Subcutaneous adipose tissue (tissue), 4 donors: ENCODE results near the gene FGF22. TPM values are rescaled to one million over a fixed set of nuclear protein-coding genes. Genes with fewer than 3 reads are reported as not detected.

Experiments
- total RNA-seq, 4 donors: library from RNA; depleted of rRNA; stranded (reverse); fragments of >200 nt; gene quantifications; one replicate each; pipeline ENCODE4 v1.1.0, GENCODE V29; 2016
- TF ChIP-seq, protein P1 (sequence below): fragments of 450-650 bp; IDR thresholded peaks from one replicate; pipeline ENCODE4 v1.5.1; 2016; ENCODE audit warnings: low read depth, mild to moderate bottlenecking, control low read depth, antibody characterized with exemption, moderate library complexity

Gene FGF22
- total RNA-seq, 4 donors from 2014 or later: 1.3 to 2.2 TPM; not detected in 2

GRCh38 chr19:657611-658010, 17.9 kb downstream of the FGF22 start:
- TF ChIP-seq, protein P1, sequence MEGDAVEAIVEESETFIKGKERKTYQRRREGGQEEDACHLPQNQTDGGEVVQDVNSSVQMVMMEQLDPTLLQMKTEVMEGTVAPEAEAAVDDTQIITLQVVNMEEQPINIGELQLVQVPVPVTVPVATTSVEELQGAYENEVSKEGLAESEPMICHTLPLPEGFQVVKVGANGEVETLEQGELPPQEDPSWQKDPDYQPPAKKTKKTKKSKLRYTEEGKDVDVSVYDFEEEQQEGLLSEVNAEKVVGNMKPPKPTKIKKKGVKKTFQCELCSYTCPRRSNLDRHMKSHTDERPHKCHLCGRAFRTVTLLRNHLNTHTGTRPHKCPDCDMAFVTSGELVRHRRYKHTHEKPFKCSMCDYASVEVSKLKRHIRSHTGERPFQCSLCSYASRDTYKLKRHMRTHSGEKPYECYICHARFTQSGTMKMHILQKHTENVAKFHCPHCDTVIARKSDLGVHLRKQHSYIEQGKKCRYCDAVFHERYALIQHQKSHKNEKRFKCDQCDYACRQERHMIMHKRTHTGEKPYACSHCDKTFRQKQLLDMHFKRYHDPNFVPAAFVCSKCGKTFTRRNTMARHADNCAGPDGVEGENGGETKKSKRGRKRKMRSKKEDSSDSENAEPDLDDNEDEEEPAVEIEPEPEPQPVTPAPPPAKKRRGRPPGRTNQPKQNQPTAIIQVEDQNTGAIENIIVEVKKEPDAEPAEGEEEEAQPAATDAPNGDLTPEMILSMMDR: no peak

DNA sequence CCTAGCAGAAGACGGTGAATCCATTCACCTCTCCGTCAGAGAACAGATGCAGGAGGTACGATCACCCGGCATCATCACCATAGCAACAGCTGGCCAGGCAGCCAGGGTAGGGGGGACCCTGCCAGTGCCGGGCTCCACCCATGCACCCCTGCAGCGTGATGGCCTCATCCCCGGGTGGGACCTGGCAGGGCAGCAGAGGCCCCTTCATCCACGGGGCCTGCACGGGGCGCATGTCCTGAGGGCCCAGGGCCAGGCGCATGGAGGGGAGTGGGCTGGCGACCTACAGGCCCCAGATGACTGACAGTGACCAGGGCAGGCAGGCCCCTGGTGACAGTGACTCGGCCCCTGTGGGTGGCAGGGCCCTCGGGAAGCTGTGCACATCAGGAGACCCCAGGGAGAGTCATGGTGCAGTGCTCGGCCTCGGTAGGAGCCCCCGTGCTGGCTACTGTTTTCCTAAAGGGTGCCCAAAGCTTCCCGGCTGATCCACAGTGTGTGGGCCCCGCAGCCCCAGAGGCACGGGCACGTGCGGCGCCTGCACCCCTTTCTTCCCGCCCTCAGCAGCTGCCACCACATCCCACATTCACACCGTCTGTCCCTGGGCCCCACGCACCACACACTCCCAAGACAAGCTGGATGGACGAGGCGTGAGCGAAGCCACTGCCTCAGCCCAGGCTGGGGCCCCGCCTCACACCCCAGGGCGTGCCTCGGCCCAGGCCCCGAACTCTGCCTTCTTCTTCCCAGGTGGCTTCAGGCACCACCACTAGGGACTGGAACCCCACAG, 18.6 kb downstream of the FGF22 start:
- TF ChIP-seq, protein P1: no peak

- TF ChIP-seq, protein P1: no peak
Measured at GRCh38 chr19:658916-659839, 19.5 kb downstream of the FGF22 start.

DNA sequence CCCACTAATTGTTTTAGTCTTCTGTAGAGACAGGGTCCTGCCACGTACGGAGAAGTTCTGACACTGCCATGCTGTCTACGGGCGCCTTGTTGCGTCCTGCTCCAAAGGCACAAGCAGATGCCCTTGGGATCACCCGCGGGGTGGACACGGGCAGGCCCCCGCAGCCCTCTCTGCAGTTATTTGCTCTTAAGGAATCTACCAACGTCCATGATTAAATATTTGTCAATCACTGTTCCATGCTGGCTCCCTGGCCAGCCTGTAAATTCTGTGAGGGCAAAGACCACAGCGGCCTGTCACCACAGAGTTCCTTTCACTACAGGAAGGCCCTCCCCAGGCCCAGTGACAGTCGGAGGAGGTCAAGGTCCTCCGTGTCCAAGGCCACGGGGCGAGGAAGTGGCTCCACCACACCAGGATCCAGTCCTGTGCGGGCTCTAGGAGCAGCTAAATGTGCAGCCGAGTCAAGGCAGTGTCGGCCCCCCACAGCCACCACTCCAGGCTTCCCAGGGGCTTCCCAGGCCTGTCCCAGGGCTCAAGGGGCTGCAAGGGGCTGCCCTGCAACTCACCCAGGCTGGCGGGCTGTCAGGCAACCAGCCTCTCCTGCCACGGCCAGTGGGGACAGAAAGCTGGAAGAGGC, 21.2 kb downstream of the FGF22 start:
- TF ChIP-seq, protein P1: no peak

GRCh38 chr19:661427-662196, 21.9 kb downstream of the FGF22 start:
- TF ChIP-seq, protein P1: no peak

GRCh38 chr19:662207-662961, 22.7 kb downstream of the FGF22 start:
- TF ChIP-seq, protein P1: no peak
